ENCODE measurements around the gene TMEM131. TPM values are rescaled to one million over a fixed set of nuclear protein-coding genes. Genes with fewer than 3 reads are reported as not detected.

The TMEM131 gene
- total and polyA plus RNA-seq, 10 of the 15 experiments (the other 5 are each of a cell fraction or from before 2014, with no cell fraction given), result 6.0 to 48.2 (median 23.2) TPM

GRCh38 chr2:97845133-97845532 is 150.6 kb downstream of the TMEM131 start (continued):
- TF ChIP-seq ETV6 (conservative IDR thresholded peaks at IDR 0.05 in 1 of 2, IDR thresholded peaks at IDR 0.05 in 1 of 2; ENCODE audit: borderline replicate concordance in 1 of 2, low read depth in 1 of 2) (no peak), ZNF217 (IDR thresholded peaks at IDR 0.05) (no peak), SMC3 (IDR thresholded peaks at IDR 0.05; ENCODE audit: borderline replicate concordance, low read length) (no peak), TAF1 (IDR thresholded peaks at IDR 0.05; ENCODE audit: borderline replicate concordance, low read depth, low read length) (no peak), GABPA (IDR thresholded peaks at IDR 0.05; ENCODE audit: low read depth) (no peak), EGR1 (IDR thresholded peaks at IDR 0.05; ENCODE audit: borderline replicate concordance in 1 of 2, low read depth in 2 of 2, low read length in 2 of 2) (no peak), ZBED1 (IDR thresholded peaks at IDR 0.05; ENCODE audit: borderline replicate concordance) (no peak), NFXL1 (IDR thresholded peaks at IDR 0.05; ENCODE audit: borderline replicate concordance) (no peak), MEF2B (IDR thresholded peaks at IDR 0.05; ENCODE audit: partially characterized antibody, poor library complexity, severe bottlenecking) (no peak)

- FAIRE-seq (no peak), ATAC-seq (no peak), DNase-seq (ENCODE audit: low read depth, low spot score) (no peak)
- Histone ChIP-seq H3K4me2 (ENCODE audit: control insufficient read depth, insufficient read depth) (no peak overlapping the region), H2AFZ (ENCODE audit: control insufficient read depth, low read depth, low read length) (no peak overlapping the region), H3K36me3 (ENCODE audit: control insufficient read depth in 2 of 2, insufficient read depth in 2 of 2, low read length in 1 of 2) (peaks cover 5 to 11% of the 10 kb centered on the region in 2 experiments; a peak in 3 of 4 replicates), H3K9me3 (replicated peaks; ENCODE audit: control insufficient read depth, insufficient read depth, low read length) (no peaks in the 10 kb centered on the region), H4K20me1 (ENCODE audit: control insufficient read depth, insufficient read depth) (no peaks in the 10 kb centered on the region), H3K4me3 (no peak overlapping the region), H3K27me3 (replicated peaks in 1 of 2; ENCODE audit: control insufficient read depth in 2 of 2, insufficient read depth in 2 of 2, low read length in 1 of 2) (no peaks in the 10 kb centered on the region), H3K27ac (ENCODE audit: control insufficient read depth, insufficient read depth) (no peak overlapping the region), H3K9ac (ENCODE audit: control insufficient read depth, insufficient read depth, low read length) (no peak overlapping the region), H3K79me2 (ENCODE audit: control insufficient read depth, insufficient read depth, low read length) (no peaks in the 10 kb centered on the region), H3K4me1 (ENCODE audit: control insufficient read depth, insufficient read depth, low read length) (no peaks in the 10 kb centered on the region)
- in situ Hi-C loops (cut with MboI) (no loop called here), intact Hi-C loops (cut with micrococcal nuclease; ENCODE audit: unreplicated experiment) (no loop called here)
- ChIA-PET RAD21 (ENCODE audit: unreplicated experiment) (interaction anchor here (1.1 kb wide), 1 partner anchor 146 kb away, joined by 3 read pairs; no protein-coding TSS in a partner anchor), POLR2A (interaction anchor here (1.3 kb wide), 1 partner anchor 9 kb away, joined by 3 read pairs; no protein-coding TSS in a partner anchor), CTCF (interaction anchor here (0.8 kb wide), 1 partner anchor 103 kb away, joined by 3 read pairs; no protein-coding TSS in a partner anchor), SMC1A (ENCODE audit: uncharacterized antibody, unreplicated experiment) (interaction anchor here (0.6 to 2.0 kb wide), 5 partner anchors 9 to 82 kb away, joined by 3 to 5 read pairs (median 4); no protein-coding TSS in a partner anchor)
- WGBS (ENCODE audit: insufficient coverage, insufficient replicate concordance, low lambda C conversion rate, missing lambda C conversion rate), result 96% methylated on average over 2 of the region's 2 CpGs
- BruUV-seq (replicated peaks), result no TSS peak
- TF ChIP-seq SIN3A (IDR thresholded peaks at IDR 0.05; ENCODE audit: low read depth, low read length) (no peak), CBFB (IDR thresholded peaks at IDR 0.05; ENCODE audit: low read depth) (no peak), NFXL1 (IDR thresholded peaks at IDR 0.05; ENCODE audit: borderline replicate concordance) (no peak), RCOR1 (conservative IDR thresholded peaks at IDR 0.05; ENCODE audit: low read depth, low read length) (no peak), CUX1 (IDR thresholded peaks at IDR 0.05; ENCODE audit: insufficient replicate concordance, low read depth, low read length) (no peak), ZNF217 (IDR thresholded peaks at IDR 0.05) (no peak), NFIC (IDR thresholded peaks at IDR 0.05; ENCODE audit: low read depth, low read length) (no peak), RBBP5 (conservative IDR thresholded peaks at IDR 0.05) (no peak), JUND (IDR thresholded peaks at IDR 0.05; ENCODE audit: low read depth, low read length) (no peak)
These were observed 151.4 kb downstream of the TMEM131 start for GRCh38 chr2:97844311-97844859.

All from GM12878 (cell line).